GM12874 (cell line): ENCODE measurements around the gene TPPP3.

ENCODE experiments used
- TF ChIP-seq, protein P1 (sequence below): IDR thresholded peaks from 2 replicates; pipeline ENCODE4 v1.5.1; 2011; ENCODE audit warnings: low read depth, mild to moderate bottlenecking, control low read depth, low read length, moderate library complexity; ENCODE audit not compliant: insufficient read depth

TPPP3 gene

DNA sequence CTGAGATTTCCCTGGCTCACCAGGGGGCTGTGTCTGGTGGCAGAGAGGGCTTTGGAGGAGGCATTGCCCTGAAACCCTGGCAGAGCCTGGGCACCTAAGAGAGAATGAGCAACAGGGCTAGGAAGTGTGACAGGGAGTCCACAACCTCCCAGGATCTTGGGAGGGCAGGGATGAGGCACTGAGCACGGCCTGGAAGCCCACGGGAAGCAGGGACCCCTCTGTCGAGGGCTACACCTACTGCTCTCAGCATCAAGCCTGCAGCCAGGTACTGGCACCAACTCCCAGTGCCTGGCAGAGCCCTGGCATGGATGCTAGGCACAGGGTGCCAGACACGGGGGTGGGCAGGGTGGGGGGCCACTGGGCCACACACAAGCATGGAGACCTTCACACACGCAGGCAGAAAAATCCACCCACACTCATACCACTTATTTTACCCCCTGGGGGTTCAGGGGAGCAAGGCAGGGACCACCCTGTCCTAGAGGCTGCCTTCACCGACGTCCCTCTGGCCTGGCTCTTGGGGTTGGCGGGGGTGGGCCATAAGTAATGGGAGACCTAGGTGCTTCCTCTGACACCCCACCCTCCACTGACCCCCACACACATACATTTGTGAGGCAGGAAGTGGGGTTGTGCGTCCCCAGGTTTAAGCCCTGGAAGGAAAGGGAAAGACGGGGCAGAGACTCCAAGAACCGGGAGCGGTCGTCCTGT lies 36.7 kb upstream of the TPPP3 start:
- TF ChIP-seq, protein P1, sequence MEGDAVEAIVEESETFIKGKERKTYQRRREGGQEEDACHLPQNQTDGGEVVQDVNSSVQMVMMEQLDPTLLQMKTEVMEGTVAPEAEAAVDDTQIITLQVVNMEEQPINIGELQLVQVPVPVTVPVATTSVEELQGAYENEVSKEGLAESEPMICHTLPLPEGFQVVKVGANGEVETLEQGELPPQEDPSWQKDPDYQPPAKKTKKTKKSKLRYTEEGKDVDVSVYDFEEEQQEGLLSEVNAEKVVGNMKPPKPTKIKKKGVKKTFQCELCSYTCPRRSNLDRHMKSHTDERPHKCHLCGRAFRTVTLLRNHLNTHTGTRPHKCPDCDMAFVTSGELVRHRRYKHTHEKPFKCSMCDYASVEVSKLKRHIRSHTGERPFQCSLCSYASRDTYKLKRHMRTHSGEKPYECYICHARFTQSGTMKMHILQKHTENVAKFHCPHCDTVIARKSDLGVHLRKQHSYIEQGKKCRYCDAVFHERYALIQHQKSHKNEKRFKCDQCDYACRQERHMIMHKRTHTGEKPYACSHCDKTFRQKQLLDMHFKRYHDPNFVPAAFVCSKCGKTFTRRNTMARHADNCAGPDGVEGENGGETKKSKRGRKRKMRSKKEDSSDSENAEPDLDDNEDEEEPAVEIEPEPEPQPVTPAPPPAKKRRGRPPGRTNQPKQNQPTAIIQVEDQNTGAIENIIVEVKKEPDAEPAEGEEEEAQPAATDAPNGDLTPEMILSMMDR, result no peak

DNA sequence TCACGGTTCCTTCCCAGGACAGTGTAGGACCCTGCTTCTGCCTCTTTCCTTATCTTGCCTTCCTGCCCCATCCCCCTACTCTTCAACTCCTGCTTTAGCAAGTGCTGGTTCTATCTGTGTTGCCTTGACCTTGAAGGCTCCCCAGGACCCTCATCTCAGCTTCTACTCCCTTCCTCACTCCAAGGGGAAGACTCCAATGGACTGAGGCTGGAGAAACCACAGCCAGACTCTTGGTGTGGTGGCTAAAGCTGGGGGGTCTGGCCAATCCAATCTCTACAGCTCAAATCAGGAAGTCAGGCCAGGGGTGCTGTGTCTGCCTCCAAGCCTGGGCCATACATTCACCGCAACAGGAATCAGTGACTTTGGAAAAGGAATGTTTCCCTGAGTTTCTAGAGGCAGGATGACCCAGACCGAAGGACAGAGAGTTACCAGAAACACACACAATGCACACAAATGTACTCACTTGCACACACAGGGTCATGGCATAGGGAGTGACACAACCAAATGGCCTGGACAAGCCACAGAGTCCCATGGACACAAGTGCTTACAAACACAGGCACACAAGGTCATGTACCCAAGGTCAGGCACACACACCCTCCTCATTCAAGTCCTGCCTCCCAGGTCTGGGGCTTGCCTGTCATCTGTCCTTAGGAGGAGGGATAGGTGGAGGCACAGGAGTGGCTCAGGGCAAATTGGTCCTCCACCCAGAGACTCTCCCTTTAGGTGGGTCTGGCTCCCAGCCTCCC lies 35.9 kb upstream of the TPPP3 start:
- TF ChIP-seq, protein P1, result no peak

DNA sequence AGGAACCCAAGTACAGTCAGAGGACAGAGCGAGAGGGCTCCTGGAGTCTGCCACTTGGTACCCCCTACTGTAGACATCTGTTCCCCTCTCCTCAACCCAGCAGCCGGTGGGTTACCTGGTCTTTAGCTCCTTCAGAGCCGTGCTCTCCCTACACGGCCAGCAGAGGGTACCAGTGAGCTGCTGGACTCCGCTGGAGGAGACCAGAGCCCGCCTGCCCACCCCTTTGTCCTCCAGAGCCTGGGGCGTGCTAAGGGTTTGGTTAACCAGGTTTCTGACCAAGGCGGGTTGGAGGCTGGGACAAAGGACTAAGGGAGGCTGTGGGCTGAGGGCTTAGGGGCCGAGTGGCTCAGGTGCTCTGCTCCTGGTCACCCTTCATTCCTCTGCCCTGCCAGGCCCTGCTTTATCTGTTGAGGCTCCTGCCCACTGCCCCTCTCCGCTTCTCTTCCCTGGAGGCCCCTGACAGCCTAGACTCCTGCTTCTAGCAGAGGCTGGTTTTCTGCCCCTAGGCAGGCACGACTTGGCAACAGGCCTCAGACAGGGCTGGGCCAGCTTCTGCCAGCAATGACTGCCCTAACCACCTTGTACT lies 34.9 kb upstream of the TPPP3 start:
- TF ChIP-seq, protein P1, result peak; percentile 90

DNA sequence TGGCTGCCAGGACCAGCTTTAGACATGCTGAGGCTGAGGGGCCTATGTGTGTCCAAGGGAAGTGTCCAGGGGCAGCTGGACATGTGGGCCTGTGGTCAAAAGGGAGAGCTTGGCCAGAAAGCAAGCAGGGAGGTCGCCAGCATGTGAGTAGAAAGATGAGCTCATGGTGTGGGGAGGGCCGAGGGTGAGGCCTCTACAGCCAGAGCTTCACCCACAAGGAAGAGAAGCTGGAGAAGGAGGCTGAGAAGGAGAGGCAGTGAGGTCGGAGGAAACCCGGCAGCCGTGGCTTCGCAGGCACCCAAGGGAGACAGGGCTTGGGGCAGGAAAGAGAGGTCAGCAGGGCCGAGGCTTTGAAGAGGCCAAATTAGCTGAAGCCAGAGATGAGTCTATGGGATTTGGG lies 33.7 kb upstream of the TPPP3 start:
- TF ChIP-seq, protein P1, result no peak

DNA sequence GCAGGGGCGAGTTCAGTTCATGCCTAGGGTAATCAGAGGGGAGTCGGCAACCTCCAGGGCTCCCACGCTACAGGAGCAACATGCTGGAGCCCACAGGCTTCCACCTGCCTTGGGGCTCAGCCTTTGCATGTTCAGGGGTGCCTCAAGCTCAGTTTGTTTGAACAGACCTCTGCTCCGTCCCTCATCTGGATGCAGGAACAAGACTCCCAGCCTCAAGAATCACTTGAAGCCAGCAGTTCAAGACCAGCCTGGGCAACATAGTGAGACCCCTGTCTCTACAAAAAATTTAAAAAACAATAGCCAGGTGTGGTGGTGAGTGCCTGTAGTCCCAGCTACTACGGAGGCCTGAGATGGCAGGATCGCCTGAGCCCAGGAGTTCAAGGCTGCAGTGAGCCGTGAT lies 32.7 kb upstream of the TPPP3 start:
- TF ChIP-seq, protein P1, result no peak

DNA sequence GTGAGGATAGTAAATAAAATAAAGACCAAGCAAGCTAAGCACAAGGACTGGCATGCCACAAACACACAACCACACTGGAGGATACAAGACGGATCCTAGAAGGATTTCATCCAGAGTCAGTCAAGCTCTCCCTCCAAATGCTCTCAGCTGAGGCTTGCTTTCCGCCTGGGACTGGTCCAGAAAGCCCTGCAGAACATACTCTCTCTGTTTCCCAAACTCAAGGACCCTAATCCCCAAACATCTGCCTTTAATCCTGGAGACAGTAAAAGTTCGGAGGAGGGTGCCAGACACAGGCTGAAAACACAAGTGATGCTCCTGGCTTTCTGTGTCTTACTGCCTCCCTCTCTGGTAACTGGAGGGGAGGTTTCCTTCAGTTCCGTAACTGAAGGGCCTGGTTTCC lies 32.3 kb upstream of the TPPP3 start:
- TF ChIP-seq, protein P1, result no peak

DNA sequence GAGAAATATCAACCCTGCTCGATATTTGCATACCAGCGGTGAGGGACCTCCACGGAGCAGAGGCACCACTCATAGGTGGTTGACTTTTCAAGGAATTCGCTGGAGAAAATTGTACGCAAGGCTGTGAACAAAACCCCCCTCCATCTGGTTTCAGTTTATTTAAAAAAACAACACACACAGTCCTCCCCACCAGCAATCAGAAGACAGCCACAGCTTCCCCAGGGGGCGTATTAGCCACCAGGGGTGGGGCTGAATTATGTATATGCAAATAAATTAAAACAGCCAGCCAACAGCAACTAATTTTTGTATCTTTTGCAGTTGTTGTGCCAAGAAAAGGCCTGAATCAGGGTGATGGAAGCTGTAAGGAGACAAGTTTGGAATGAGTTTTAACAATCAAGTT lies 31.8 kb upstream of the TPPP3 start:
- TF ChIP-seq, protein P1, result no peak
